Hepatocyte (in vitro differentiated cells): Measurements from ENCODE around the gene VIPR2.

ENCODE experiments used
- CTCF ChIP-seq: fragments of 200-600 bp; sonication (generic); IDR thresholded peaks from 2 replicates; pipeline ENCODE4 v1.5.1; 2016; ENCODE audit warnings: antibody characterized with exemption, mild to moderate bottlenecking; ENCODE audit not compliant: poor library complexity
- EZH2 ChIP-seq: fragments of 200-600 bp; sonication (generic); IDR thresholded peaks from 2 replicates; pipeline ENCODE4 v1.6.1; 2016; ENCODE audit warnings: antibody characterized with exemption, mild to moderate bottlenecking, borderline replicate concordance
- EZH2phosphoT487 ChIP-seq: fragments of 200-600 bp; sonication (generic); IDR thresholded peaks from one replicate; pipeline ENCODE4 v1.6.1; 2018; ENCODE audit warnings: antibody characterized with exemption, mild to moderate bottlenecking, low read depth, moderate library complexity; ENCODE audit not compliant: unreplicated experiment, severe bottlenecking

GRCh38 chr7:159136013-159136412 is 8.7 kb downstream of the VIPR2 start:
- no peak for TF ChIP-seq CTCF
- TF ChIP-seq EZH2phosphoT487, result no peak
- TF ChIP-seq EZH2, result no peak
